ENCODE results near the gene TKFC.
A peak's percentile ranks its signal among the peaks of the same experiment; 100 is the strongest.

The TKFC gene

DNA sequence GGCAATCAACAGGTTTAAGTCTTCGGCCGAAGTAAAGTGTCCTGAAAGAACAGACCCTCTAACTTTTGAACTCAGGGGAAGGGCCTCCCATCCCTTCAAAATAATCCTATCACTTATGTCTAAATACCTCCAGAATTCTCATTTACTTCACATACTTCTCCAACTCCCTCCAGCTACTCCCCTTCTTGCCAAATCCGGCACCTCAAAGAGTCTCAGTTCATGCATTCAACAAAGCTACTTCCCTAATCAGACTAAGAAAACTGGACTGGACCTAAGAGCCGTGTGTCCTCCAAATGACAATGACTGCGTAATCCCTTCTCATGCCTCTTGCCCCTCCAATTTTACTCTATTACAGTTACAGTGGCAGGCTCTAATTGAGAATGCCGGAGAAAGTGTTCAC, 1.4 kb upstream of the TKFC start:
- peaks cover 60% of the 10 kb centered on the region for H4K20me1 ChIP-seq (ENCODE audit: insufficient read depth, low read length, poor library complexity, severe bottlenecking)
- TF ChIP-seq CTCF (conservative IDR thresholded peaks at IDR 0.05; ENCODE audit: low read length): no peak
- TF ChIP-seq EZH2phosphoT487 (IDR thresholded peaks at IDR 0.05; ENCODE audit: borderline replicate concordance): no peak
- no peaks in the 10 kb centered on the region for H3K9me2 ChIP-seq (replicated peaks; ENCODE audit: low read depth, low read length)
- peaks cover 5% of the 10 kb centered on the region for H3K27me3 ChIP-seq (ENCODE audit: insufficient read depth, low read length, poor library complexity, severe bottlenecking)
- H3K9me3 ChIP-seq (ENCODE audit: insufficient read depth, low read depth, low read length): no peaks in the 10 kb centered on the region
- H3K4me2 ChIP-seq (ENCODE audit: low read depth, low read length, poor library complexity, severe bottlenecking): peak overlapping the region; percentile 97
- H3K79me2 ChIP-seq (ENCODE audit: insufficient read depth, low read length): peaks cover 86% of the 10 kb centered on the region
- no peak overlapping the region for H2AFZ ChIP-seq (ENCODE audit: low read length)
- H3F3A ChIP-seq (ENCODE audit: low read depth): no peaks in the 10 kb centered on the region
- H3K36me3 ChIP-seq (ENCODE audit: insufficient read depth, low read length): peaks cover 26% of the 10 kb centered on the region; the same call in 1 of the 2 replicates
- peak overlapping the region; percentile 97 for H3K9ac ChIP-seq (ENCODE audit: low read depth, low read length, poor library complexity, severe bottlenecking)
- peaks cover 68% of the 10 kb centered on the region for H3K4me1 ChIP-seq (ENCODE audit: insufficient read depth, low read length, poor library complexity, severe bottlenecking)
- H3K4me3 ChIP-seq (ENCODE audit: low read length, poor library complexity, severe bottlenecking): peak overlapping the region; percentile 90

- peaks cover 79% of the 10 kb centered on the region for H3K79me2 ChIP-seq (ENCODE audit: insufficient read depth, low read length)
- no peak for TF ChIP-seq CTCF (conservative IDR thresholded peaks at IDR 0.05; ENCODE audit: low read length)
- no peak for TF ChIP-seq EZH2phosphoT487 (IDR thresholded peaks at IDR 0.05; ENCODE audit: borderline replicate concordance)
- H3F3A ChIP-seq (ENCODE audit: low read depth): no peaks in the 10 kb centered on the region
- peak overlapping the region; percentile 97 for H3K9ac ChIP-seq (ENCODE audit: low read depth, low read length, poor library complexity, severe bottlenecking)
- peak overlapping the region; percentile 76 for H2AFZ ChIP-seq (ENCODE audit: low read length)
- peak overlapping the region; percentile 97 for H3K4me2 ChIP-seq (ENCODE audit: low read depth, low read length, poor library complexity, severe bottlenecking)
- H3K4me3 ChIP-seq (ENCODE audit: low read length, poor library complexity, severe bottlenecking): peak overlapping the region; percentile 90
- H3K36me3 ChIP-seq (ENCODE audit: insufficient read depth, low read length): peaks cover 20% of the 10 kb centered on the region; the same call in 1 of the 2 replicates
- no peaks in the 10 kb centered on the region for H3K9me3 ChIP-seq (ENCODE audit: insufficient read depth, low read depth, low read length)
- no peaks in the 10 kb centered on the region for H3K9me2 ChIP-seq (replicated peaks; ENCODE audit: low read depth, low read length)
- H4K20me1 ChIP-seq (ENCODE audit: insufficient read depth, low read length, poor library complexity, severe bottlenecking): peaks cover 53% of the 10 kb centered on the region
- peaks cover 70% of the 10 kb centered on the region for H3K4me1 ChIP-seq (ENCODE audit: insufficient read depth, low read length, poor library complexity, severe bottlenecking)
- H3K27me3 ChIP-seq (ENCODE audit: insufficient read depth, low read length, poor library complexity, severe bottlenecking): peaks cover 5% of the 10 kb centered on the region
These were observed 689 bp upstream of the TKFC start for GRCh38 chr11:61332281-61332796.

DNA sequence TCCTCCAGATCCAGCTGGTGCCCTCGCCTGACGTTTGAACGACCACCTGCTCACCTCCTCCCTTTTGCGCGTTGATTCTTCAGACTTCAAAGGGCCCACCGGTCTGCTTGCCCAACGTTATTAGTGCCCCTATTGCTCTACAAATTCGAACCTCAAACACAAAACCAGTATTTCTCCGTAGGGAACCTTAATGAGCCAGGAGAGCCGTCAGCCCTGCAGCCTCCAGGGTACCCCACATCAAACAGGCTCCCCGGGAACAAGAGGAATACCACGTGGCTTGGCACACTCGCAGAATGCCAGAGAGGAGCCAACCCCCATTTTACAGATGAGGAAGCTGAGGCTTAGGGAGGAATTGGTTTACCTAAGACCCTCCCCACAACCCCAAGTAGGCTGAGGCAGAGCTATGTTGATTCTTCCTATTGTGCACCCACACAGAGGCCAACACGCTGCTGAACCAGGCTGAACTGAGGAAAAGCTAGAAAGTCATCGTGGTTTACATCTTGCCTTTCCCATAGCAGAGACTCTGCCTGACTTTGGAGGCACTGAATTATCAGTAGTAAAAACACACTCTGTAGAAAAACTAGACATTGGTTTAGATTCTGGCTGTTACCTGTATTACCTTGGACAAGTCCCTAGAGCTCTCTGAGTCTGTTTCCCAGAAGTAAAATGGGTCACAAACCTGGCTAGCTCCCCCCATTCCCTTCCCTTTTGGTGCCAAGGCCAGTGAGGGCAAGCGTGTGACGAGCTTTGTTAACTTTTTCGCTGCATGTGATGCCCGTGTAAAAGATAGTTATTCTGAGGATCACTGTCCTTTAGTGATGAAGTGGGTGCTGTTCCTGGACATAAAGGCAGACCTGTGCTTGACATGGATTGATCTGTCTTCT, 764 bp downstream of the TKFC start:
- no peak for TF ChIP-seq EZH2phosphoT487 (IDR thresholded peaks at IDR 0.05; ENCODE audit: borderline replicate concordance)
- no peak for TF ChIP-seq CTCF (conservative IDR thresholded peaks at IDR 0.05; ENCODE audit: low read length)
- Histone ChIP-seq H3F3A (ENCODE audit: low read depth) (no peaks in the 10 kb centered on the region), H3K9me3 (ENCODE audit: insufficient read depth, low read depth, low read length) (no peaks in the 10 kb centered on the region), H3K4me3 (ENCODE audit: low read length, poor library complexity, severe bottlenecking) (peak overlapping the region; percentile 90), H3K9me2 (replicated peaks; ENCODE audit: low read depth, low read length) (no peaks in the 10 kb centered on the region), H3K27me3 (ENCODE audit: insufficient read depth, low read length, poor library complexity, severe bottlenecking) (peaks cover 5% of the 10 kb centered on the region), H3K9ac (ENCODE audit: low read depth, low read length, poor library complexity, severe bottlenecking) (peak overlapping the region; percentile 97), H2AFZ (ENCODE audit: low read length) (peak overlapping the region; percentile 80), H4K20me1 (ENCODE audit: insufficient read depth, low read length, poor library complexity, severe bottlenecking) (peaks cover 40% of the 10 kb centered on the region), H3K4me2 (ENCODE audit: low read depth, low read length, poor library complexity, severe bottlenecking) (peak overlapping the region; percentile 88), H3K36me3 (ENCODE audit: insufficient read depth, low read length) (peaks cover 9% of the 10 kb centered on the region; the same call in 1 of the 2 replicates), H3K79me2 (ENCODE audit: insufficient read depth, low read length) (peaks cover 65% of the 10 kb centered on the region), H3K4me1 (ENCODE audit: insufficient read depth, low read length, poor library complexity, severe bottlenecking) (peaks cover 61% of the 10 kb centered on the region)

All from Loucy (cell line).